ENCODE results near the gene FXR2.

The FXR2 gene

GRCh38 chr17:7561589-7562207 lies 53.0 kb downstream of the FXR2 start, which contains the start of gene SENP3 (continued):
- TF ChIP-seq, protein P1, sequence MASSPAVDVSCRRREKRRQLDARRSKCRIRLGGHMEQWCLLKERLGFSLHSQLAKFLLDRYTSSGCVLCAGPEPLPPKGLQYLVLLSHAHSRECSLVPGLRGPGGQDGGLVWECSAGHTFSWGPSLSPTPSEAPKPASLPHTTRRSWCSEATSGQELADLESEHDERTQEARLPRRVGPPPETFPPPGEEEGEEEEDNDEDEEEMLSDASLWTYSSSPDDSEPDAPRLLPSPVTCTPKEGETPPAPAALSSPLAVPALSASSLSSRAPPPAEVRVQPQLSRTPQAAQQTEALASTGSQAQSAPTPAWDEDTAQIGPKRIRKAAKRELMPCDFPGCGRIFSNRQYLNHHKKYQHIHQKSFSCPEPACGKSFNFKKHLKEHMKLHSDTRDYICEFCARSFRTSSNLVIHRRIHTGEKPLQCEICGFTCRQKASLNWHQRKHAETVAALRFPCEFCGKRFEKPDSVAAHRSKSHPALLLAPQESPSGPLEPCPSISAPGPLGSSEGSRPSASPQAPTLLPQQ (tag by site-specific recombination; IDR thresholded peaks at IDR 0.05) = peak; percentile 99
- no peak for TF ChIP-seq TCF7L2 (IDR thresholded peaks at IDR 0.05; ENCODE audit: borderline replicate concordance, low read depth, low read length)
- no peak for TF ChIP-seq ZNF664 (tag by site-specific recombination; IDR thresholded peaks at IDR 0.05)
- no peak for TF ChIP-seq ZNF121 (tag by site-specific recombination; IDR thresholded peaks at IDR 0.05)
- no peak; the same call in 1 of the 2 replicates for TF ChIP-seq HOXC10 (CRISPR knock-in tag; IDR thresholded peaks at IDR 0.05)
- peak; percentile 81 for TF ChIP-seq ZFHX2 (tag by site-specific recombination; conservative IDR thresholded peaks at IDR 0.05)

- CTCF ChIA-PET = interaction anchor here (0.6 to 5.1 kb wide), 92 partner anchors 9 to 631 kb away, joined by 3 to 112 read pairs (median 4); partner anchors contain the start of genes KCTD11, MPDU1, NEURL4 and PLSCR3
- H3K9me3 ChIP-seq (ENCODE audit: control insufficient read depth, insufficient read depth, low read depth, low read length) = no peaks in the 10 kb centered on the region
- TF ChIP-seq ZNF518A (tag by site-specific recombination; conservative IDR thresholded peaks at IDR 0.05; ENCODE audit: low read depth) (no peak), ZNF146 (tag by site-specific recombination; IDR thresholded peaks at IDR 0.05) (no peak; the same call in 1 of the 2 replicates), ZBTB44 (tag by site-specific recombination; IDR thresholded peaks at IDR 0.05) (no peak), WT1 (tag by site-specific recombination; IDR thresholded peaks at IDR 0.05) (no peak), ZNF707 (tag by site-specific recombination; IDR thresholded peaks at IDR 0.05) (no peak), ZNF792 (tag by site-specific recombination; IDR thresholded peaks at IDR 0.05) (no peak), ZNF132 (tag by site-specific recombination; IDR thresholded peaks at IDR 0.05; ENCODE audit: borderline replicate concordance) (no peak), OVOL3 (tag by site-specific recombination; IDR thresholded peaks at IDR 0.05) (no peak), ZNF24 (tag by site-specific recombination; IDR thresholded peaks at IDR 0.05) (0 out of 2 replicates have a peak, but pooled peaks have one; percentile 46), ZFP69B (tag by site-specific recombination; IDR thresholded peaks at IDR 0.05) (peak; percentile 99), ZNF184 (tag by site-specific recombination; IDR thresholded peaks at IDR 0.05) (no peak), KLF7 (tag by site-specific recombination; IDR thresholded peaks at IDR 0.05; ENCODE audit: borderline replicate concordance) (peak; percentile 12; the same call in 1 of the 2 replicates), ZNF629 (tag by site-specific recombination; IDR thresholded peaks at IDR 0.05) (peak; percentile 55; the same call in 1 of the 2 replicates), KLF10 (tag by site-specific recombination; IDR thresholded peaks at IDR 0.05) (peak; percentile 33; the same call in 1 of the 2 replicates)
- TF ChIP-seq, protein P2, sequence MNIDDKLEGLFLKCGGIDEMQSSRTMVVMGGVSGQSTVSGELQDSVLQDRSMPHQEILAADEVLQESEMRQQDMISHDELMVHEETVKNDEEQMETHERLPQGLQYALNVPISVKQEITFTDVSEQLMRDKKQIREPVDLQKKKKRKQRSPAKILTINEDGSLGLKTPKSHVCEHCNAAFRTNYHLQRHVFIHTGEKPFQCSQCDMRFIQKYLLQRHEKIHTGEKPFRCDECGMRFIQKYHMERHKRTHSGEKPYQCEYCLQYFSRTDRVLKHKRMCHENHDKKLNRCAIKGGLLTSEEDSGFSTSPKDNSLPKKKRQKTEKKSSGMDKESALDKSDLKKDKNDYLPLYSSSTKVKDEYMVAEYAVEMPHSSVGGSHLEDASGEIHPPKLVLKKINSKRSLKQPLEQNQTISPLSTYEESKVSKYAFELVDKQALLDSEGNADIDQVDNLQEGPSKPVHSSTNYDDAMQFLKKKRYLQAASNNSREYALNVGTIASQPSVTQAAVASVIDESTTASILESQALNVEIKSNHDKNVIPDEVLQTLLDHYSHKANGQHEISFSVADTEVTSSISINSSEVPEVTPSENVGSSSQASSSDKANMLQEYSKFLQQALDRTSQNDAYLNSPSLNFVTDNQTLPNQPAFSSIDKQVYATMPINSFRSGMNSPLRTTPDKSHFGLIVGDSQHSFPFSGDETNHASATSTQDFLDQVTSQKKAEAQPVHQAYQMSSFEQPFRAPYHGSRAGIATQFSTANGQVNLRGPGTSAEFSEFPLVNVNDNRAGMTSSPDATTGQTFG (tag by site-specific recombination; IDR thresholded peaks at IDR 0.05; ENCODE audit: borderline replicate concordance) = no peak
- TF ChIP-seq, protein P3, sequence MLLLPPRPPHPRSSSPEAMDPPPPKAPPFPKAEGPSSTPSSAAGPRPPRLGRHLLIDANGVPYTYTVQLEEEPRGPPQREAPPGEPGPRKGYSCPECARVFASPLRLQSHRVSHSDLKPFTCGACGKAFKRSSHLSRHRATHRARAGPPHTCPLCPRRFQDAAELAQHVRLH (tag by site-specific recombination; IDR thresholded peaks at IDR 0.05) = no peak
- TF ChIP-seq, protein P4, sequence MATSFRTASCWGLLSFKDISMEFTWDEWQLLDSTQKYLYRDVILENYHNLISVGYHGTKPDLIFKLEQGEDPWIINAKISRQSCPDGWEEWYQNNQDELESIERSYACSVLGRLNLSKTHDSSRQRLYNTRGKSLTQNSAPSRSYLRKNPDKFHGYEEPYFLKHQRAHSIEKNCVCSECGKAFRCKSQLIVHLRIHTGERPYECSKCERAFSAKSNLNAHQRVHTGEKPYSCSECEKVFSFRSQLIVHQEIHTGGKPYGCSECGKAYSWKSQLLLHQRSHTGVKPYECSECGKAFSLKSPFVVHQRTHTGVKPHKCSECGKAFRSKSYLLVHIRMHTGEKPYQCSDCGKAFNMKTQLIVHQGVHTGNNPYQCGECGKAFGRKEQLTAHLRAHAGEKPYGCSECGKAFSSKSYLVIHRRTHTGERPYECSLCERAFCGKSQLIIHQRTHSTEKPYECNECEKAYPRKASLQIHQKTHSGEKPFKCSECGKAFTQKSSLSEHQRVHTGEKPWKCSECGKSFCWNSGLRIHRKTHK (tag by site-specific recombination; IDR thresholded peaks at IDR 0.05) = no peak
Observed at GRCh38 chr17:7561028-7561575, 53.6 kb downstream of the FXR2 start.

More at GRCh38 chr17:7561028-7561575, 53.6 kb downstream of the FXR2 start:
- Histone ChIP-seq H3K4me3 (ENCODE audit: low read depth, low read length) (peak overlapping the region; percentile 85), H3K36me3 (ENCODE audit: control insufficient read depth in 2 of 2, insufficient read depth in 1 of 2, low read length in 2 of 2) (peaks cover 26 to 33% of the 10 kb centered on the region in 2 experiments), H3K27ac (ENCODE audit: extremely low read depth, low read depth, low read length) (peak overlapping the region; percentile 93), H3K4me1 (ENCODE audit: control insufficient read depth, insufficient read depth, low read length) (peaks cover 11% of the 10 kb centered on the region)
- POLR2A ChIA-PET = interaction anchor here (0.6 to 2.8 kb wide), 28 partner anchors 9 to 232 kb away, joined by 3 to 17 read pairs (median 5); partner anchors contain the start of genes CD68, CHRNB1, FXR2 and MPDU1
